HG03095 (cell line): Measurements from ENCODE around the gene ADAMTSL2.

Source experiments
- ATAC-seq: cut with Tn5 transposase; IDR thresholded peaks from one replicate; pipeline ENCODE4 v1.9.1; 2021; ENCODE audit warnings: moderate library complexity; ENCODE audit not compliant: unreplicated experiment

Gene ADAMTSL2

GRCh38 chr9:133517711-133518110 is 16.8 kb upstream of the ADAMTSL2 start:
- ATAC-seq: no peak

- no peak for ATAC-seq
Observed at GRCh38 chr9:133518200-133518599, 16.3 kb upstream of the ADAMTSL2 start.

GRCh38 chr9:133518706-133519449 is 15.6 kb upstream of the ADAMTSL2 start:
- ATAC-seq: no peak

- no peak for ATAC-seq
Observed at GRCh38 chr9:133519693-133520092, 14.8 kb upstream of the ADAMTSL2 start.

- ATAC-seq: no peak
Observed at GRCh38 chr9:133520121-133520835, 14.2 kb upstream of the ADAMTSL2 start.

- ATAC-seq: no peak
Observed at GRCh38 chr9:133521122-133522072, 13.1 kb upstream of the ADAMTSL2 start.

GRCh38 chr9:133522073-133522910 is 12.2 kb upstream of the ADAMTSL2 start:
- ATAC-seq: no peak

- no peak for ATAC-seq
Observed at GRCh38 chr9:133523106-133523505, 11.4 kb upstream of the ADAMTSL2 start.

- no peak for ATAC-seq
Observed at GRCh38 chr9:133524146-133524545, 10.4 kb upstream of the ADAMTSL2 start.

GRCh38 chr9:133524679-133525228 is 9.8 kb upstream of the ADAMTSL2 start, which contains the start of gene MYMK:
Gene MYMK, minus strand, starts transcription at chr9:133524959. Its CDS starts 115 bp downstream, at chr9:133524844.
- no peak for ATAC-seq

GRCh38 chr9:133525677-133526076 is 8.8 kb upstream of the ADAMTSL2 start:
- ATAC-seq: no peak

- ATAC-seq: no peak
Observed at GRCh38 chr9:133526721-133527321, 7.7 kb upstream of the ADAMTSL2 start.

- no peak for ATAC-seq
Observed at GRCh38 chr9:133527444-133527920, 7.0 kb upstream of the ADAMTSL2 start.

- ATAC-seq: no peak
Observed at GRCh38 chr9:133528001-133528875, 6.3 kb upstream of the ADAMTSL2 start.

GRCh38 chr9:133528876-133529241 is 5.6 kb upstream of the ADAMTSL2 start:
- no peak for ATAC-seq

GRCh38 chr9:133529457-133529856 is 5.0 kb upstream of the ADAMTSL2 start:
- ATAC-seq: no peak

GRCh38 chr9:133529874-133530273 is 4.6 kb upstream of the ADAMTSL2 start:
- ATAC-seq: no peak

- no peak for ATAC-seq
Observed at GRCh38 chr9:133531293-133531692, 3.2 kb upstream of the ADAMTSL2 start.
